Effector memory CD4-positive, alpha-beta T cell (primary cell): ENCODE data around the gene HDLBP.

Source experiments
- DNase-seq, 3 donors: peaks; one replicate each; pipeline ENCODE4 v3.0.0-alpha.2; 2020
- H3K27ac ChIP-seq: 2 replicates; pipeline ENCODE4 v1.7.0; 2013; ENCODE audit warnings: mild to moderate bottlenecking, low read length, moderate library complexity; ENCODE audit not compliant: insufficient read depth, poor library complexity, severe bottlenecking
- H3K27me3 ChIP-seq: replicated peaks from 2 replicates; pipeline ENCODE4 v1.7.0; 2013; ENCODE audit warnings: mild to moderate bottlenecking, low read length; ENCODE audit not compliant: insufficient read depth, control insufficient read depth, poor library complexity, severe bottlenecking
- H3K36me3 ChIP-seq: 2 replicates; pipeline ENCODE4 v1.7.0; 2013; ENCODE audit warnings: mild to moderate bottlenecking, low read length, moderate library complexity; ENCODE audit not compliant: control insufficient read depth, insufficient read depth
- H3K4me1 ChIP-seq: 2 replicates; pipeline ENCODE4 v1.7.0; 2013; ENCODE audit warnings: low read length, mild to moderate bottlenecking; ENCODE audit not compliant: control insufficient read depth, insufficient read depth, poor library complexity, severe bottlenecking
- H3K4me3 ChIP-seq: 2 replicates; pipeline ENCODE4 v1.7.0; 2013; ENCODE audit warnings: low read length, low read depth, mild to moderate bottlenecking; ENCODE audit not compliant: insufficient read depth, poor library complexity, severe bottlenecking
- H3K9me3 ChIP-seq: 2 replicates; pipeline ENCODE4 v1.7.0; 2013; ENCODE audit warnings: mild to moderate bottlenecking, low read length, moderate library complexity; ENCODE audit not compliant: control insufficient read depth

Gene HDLBP

DNA sequence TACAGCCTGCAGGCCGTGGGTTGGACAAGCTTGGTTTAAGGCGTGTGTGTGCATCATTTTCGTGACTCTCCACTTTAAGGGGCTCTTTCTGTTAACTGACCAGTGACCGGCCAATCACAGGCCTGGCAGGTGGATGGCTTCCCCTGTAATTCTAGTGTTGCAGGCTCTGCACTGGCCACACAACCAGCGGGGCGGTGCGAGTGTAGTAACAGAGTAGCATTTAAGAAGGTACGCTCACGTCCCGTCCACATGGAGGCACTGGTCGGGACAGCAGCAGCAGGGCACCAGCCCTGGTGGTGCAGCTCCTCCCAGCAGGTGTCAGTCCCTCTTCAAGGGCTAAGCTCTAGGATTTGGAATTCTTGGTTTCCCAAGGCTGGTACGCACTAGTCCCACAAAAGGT, 135.0 kb downstream of the HDLBP start:
- Histone ChIP-seq H3K4me3 (no peak overlapping the region), H3K27me3 (no peaks in the 10 kb centered on the region), H3K27ac (no peak overlapping the region), H3K4me1 (no peaks in the 10 kb centered on the region), H3K36me3 (peaks cover 30% of the 10 kb centered on the region), H3K9me3 (no peaks in the 10 kb centered on the region)
- no peak for DNase-seq

DNA sequence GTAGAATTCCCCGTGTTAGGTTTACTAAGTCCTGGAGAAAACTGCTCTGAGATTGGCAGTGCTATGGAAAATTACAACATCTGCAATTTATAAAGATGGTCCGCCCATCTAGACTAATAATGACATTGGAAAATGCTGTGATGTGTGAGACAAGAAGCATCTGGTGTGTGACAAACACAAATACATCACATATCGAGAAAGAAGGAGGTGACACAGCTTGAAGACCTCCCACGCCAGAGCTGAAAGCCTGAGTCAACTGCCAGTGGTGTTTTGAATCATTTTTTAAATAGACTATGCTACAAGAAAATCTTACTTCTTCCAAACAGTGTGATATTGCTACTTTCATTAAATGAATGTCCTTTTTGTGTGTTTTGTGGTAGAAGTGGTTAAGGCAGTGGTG, 135.6 kb downstream of the HDLBP start:
- H3K27me3 ChIP-seq = no peaks in the 10 kb centered on the region
- no peaks in the 10 kb centered on the region for H3K9me3 ChIP-seq
- H3K36me3 ChIP-seq = peaks cover 30% of the 10 kb centered on the region
- no peaks in the 10 kb centered on the region for H3K4me1 ChIP-seq
- no peak for DNase-seq
- no peak overlapping the region for H3K4me3 ChIP-seq
- H3K27ac ChIP-seq = no peak overlapping the region

DNA sequence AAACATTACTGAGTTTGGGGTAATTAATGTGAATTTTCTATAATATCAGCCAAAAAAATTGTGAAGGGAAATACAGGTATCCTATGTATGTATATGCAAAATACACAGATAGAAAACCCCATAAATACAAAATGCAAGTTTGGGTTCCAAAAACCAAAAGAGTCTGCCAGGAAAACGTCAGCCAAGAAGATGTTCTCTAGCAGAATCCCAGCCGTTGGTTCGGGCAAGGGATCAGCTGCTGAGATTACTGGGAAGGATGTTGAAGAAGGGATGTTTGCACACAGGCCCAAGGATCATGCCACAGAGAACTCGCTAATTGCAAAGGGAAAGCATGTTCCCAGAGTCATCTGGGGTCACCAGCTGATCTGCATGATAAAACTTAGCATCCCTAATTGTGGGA, 136.5 kb downstream of the HDLBP start:
- Histone ChIP-seq H3K36me3 (peaks cover 30% of the 10 kb centered on the region), H3K4me3 (no peak overlapping the region), H3K27ac (no peak overlapping the region), H3K27me3 (no peaks in the 10 kb centered on the region), H3K9me3 (no peaks in the 10 kb centered on the region), H3K4me1 (no peaks in the 10 kb centered on the region)
- DNase-seq = no peak

GRCh38 chr2:241177526-241178334, 137.7 kb downstream of the HDLBP start:
- no peak for DNase-seq
- Histone ChIP-seq H3K4me1 (no peaks in the 10 kb centered on the region), H3K4me3 (no peak overlapping the region), H3K27ac (no peak overlapping the region), H3K36me3 (peaks cover 20% of the 10 kb centered on the region), H3K9me3 (no peaks in the 10 kb centered on the region), H3K27me3 (no peaks in the 10 kb centered on the region)
